ENCODE measurements around the gene HLA-DQA1. TPM values are rescaled to one million over a fixed set of nuclear protein-coding genes. Genes with fewer than 3 reads are reported as not detected.

Gene HLA-DQA1
- total RNA-seq, 1 donor from 2014 or later, result 5.4 TPM

GRCh38 chr6:32658268-32658897, 21.2 kb downstream of the HLA-DQA1 start:
- H3K27ac ChIP-seq (replicated peaks), result no peak overlapping the region
- H3K4me1 ChIP-seq, result no peaks in the 10 kb centered on the region
- no peak overlapping the region for H3K4me3 ChIP-seq
- no peak for DNase-seq
- TF ChIP-seq, protein P1, sequence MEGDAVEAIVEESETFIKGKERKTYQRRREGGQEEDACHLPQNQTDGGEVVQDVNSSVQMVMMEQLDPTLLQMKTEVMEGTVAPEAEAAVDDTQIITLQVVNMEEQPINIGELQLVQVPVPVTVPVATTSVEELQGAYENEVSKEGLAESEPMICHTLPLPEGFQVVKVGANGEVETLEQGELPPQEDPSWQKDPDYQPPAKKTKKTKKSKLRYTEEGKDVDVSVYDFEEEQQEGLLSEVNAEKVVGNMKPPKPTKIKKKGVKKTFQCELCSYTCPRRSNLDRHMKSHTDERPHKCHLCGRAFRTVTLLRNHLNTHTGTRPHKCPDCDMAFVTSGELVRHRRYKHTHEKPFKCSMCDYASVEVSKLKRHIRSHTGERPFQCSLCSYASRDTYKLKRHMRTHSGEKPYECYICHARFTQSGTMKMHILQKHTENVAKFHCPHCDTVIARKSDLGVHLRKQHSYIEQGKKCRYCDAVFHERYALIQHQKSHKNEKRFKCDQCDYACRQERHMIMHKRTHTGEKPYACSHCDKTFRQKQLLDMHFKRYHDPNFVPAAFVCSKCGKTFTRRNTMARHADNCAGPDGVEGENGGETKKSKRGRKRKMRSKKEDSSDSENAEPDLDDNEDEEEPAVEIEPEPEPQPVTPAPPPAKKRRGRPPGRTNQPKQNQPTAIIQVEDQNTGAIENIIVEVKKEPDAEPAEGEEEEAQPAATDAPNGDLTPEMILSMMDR (IDR thresholded peaks at IDR 0.05; ENCODE audit: borderline replicate concordance), result no peak
- no peaks in the 10 kb centered on the region for H3K36me3 ChIP-seq
- H3K27me3 ChIP-seq (ENCODE audit: low read depth), result no peaks in the 10 kb centered on the region
- intact Hi-C loops (cut with micrococcal nuclease), result no loop called here
- H3K9me3 ChIP-seq (replicated peaks), result no peaks in the 10 kb centered on the region

DNA sequence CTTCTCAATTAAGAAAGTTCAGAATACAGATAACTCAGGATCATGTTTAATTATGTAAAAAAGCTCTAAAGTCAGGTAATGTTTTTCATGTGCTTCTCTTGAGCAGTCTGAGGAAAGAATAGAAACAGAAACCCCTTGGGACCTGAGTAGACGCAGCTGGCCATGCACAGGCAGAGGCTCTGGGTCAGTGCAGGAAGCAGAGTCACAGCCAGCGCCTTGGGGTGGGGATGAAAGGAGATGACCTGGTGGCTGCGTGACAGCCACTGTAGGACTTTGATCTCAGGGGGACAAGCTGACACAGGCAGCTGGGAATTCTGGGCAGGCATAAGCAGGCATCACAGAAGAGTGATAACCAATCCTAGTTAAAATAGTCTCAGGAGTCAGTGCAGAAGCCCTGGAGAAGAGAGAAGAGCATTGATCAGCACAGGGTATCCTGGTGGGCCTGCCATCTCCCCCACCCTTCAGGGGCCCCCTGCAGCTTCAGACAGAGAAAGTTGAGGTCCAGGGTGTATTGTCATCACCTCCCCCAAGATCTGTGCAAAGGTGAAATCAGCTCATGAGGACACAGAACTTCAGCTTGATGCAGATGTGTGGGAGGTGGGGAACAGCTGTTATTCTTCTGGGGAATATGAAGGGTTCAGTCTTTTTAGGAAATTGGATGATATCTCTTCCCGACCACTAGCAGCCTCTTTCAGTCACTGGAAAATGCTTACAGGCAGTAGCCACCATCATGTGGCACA, 22.8 kb downstream of the HLA-DQA1 start:
- Histone ChIP-seq H3K9me3 (replicated peaks) (no peaks in the 10 kb centered on the region), H3K4me1 (no peaks in the 10 kb centered on the region), H3K27me3 (ENCODE audit: low read depth) (no peaks in the 10 kb centered on the region), H3K4me3 (no peak overlapping the region), H3K36me3 (no peaks in the 10 kb centered on the region), H3K27ac (replicated peaks) (no peak overlapping the region)
- TF ChIP-seq, protein P1 (IDR thresholded peaks at IDR 0.05; ENCODE audit: borderline replicate concordance), result no peak
- intact Hi-C loops (cut with micrococcal nuclease), result no loop called here
- no peak for DNase-seq

DNA sequence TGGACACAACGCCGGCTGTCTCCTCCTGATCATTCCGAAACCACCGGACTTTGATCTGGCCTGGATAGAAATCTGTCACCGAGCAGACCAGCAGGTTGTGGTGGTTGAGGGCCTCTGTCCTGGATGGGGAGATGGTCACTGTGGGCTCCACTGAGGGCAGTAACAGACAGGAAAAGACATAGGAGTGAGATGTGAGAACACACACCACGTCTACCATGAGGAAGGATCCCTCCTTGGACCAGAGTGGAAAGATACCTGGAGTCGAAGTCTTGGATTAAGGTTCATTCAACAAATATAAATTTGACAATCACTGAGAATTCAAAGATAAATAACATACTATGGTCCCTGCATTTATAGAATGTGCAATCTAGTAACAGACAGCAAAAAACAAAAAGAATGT, 24.9 kb downstream of the HLA-DQA1 start:
- no peak for DNase-seq
- H3K27me3 ChIP-seq (ENCODE audit: low read depth), result no peaks in the 10 kb centered on the region
- no peaks in the 10 kb centered on the region for H3K36me3 ChIP-seq
- no peaks in the 10 kb centered on the region for H3K4me1 ChIP-seq
- H3K9me3 ChIP-seq (replicated peaks), result no peaks in the 10 kb centered on the region
- no peak overlapping the region for H3K27ac ChIP-seq (replicated peaks)
- intact Hi-C loops (cut with micrococcal nuclease), result no loop called here
- TF ChIP-seq, protein P1 (IDR thresholded peaks at IDR 0.05; ENCODE audit: borderline replicate concordance), result no peak
- no peak overlapping the region for H3K4me3 ChIP-seq

GRCh38 chr6:32662836-32663235, 25.6 kb downstream of the HLA-DQA1 start:
- H3K4me1 ChIP-seq, result no peaks in the 10 kb centered on the region
- H3K9me3 ChIP-seq (replicated peaks), result no peaks in the 10 kb centered on the region
- intact Hi-C loops (cut with micrococcal nuclease), result no loop called here
- no peaks in the 10 kb centered on the region for H3K36me3 ChIP-seq
- H3K27ac ChIP-seq (replicated peaks), result no peak overlapping the region
- H3K27me3 ChIP-seq (ENCODE audit: low read depth), result no peaks in the 10 kb centered on the region
- DNase-seq, result no peak
- TF ChIP-seq, protein P1 (IDR thresholded peaks at IDR 0.05; ENCODE audit: borderline replicate concordance), result no peak
- no peak overlapping the region for H3K4me3 ChIP-seq

GRCh38 chr6:32664354-32664753, 27.1 kb downstream of the HLA-DQA1 start:
- no peak overlapping the region for H3K27ac ChIP-seq (replicated peaks)
- no peaks in the 10 kb centered on the region for H3K36me3 ChIP-seq
- intact Hi-C loops (cut with micrococcal nuclease), result no loop called here
- TF ChIP-seq, protein P1 (IDR thresholded peaks at IDR 0.05; ENCODE audit: borderline replicate concordance), result no peak
- no peak for DNase-seq
- no peaks in the 10 kb centered on the region for H3K4me1 ChIP-seq
- no peak overlapping the region for H3K4me3 ChIP-seq
- H3K9me3 ChIP-seq (replicated peaks), result no peaks in the 10 kb centered on the region
- no peaks in the 10 kb centered on the region for H3K27me3 ChIP-seq (ENCODE audit: low read depth)
